ENCODE measurements around the gene TMEM61.

Gene TMEM61

GRCh38 chr1:55039342-55040082, 59.1 kb downstream of the TMEM61 start, which contains the start of gene PCSK9:
TSS of gene PCSK9 (plus strand) at chr1:55039548. CDS start at chr1:55039838, 290 bp downstream.
- DNase-seq (ENCODE audit: low read depth), result peak; percentile 34

DNA sequence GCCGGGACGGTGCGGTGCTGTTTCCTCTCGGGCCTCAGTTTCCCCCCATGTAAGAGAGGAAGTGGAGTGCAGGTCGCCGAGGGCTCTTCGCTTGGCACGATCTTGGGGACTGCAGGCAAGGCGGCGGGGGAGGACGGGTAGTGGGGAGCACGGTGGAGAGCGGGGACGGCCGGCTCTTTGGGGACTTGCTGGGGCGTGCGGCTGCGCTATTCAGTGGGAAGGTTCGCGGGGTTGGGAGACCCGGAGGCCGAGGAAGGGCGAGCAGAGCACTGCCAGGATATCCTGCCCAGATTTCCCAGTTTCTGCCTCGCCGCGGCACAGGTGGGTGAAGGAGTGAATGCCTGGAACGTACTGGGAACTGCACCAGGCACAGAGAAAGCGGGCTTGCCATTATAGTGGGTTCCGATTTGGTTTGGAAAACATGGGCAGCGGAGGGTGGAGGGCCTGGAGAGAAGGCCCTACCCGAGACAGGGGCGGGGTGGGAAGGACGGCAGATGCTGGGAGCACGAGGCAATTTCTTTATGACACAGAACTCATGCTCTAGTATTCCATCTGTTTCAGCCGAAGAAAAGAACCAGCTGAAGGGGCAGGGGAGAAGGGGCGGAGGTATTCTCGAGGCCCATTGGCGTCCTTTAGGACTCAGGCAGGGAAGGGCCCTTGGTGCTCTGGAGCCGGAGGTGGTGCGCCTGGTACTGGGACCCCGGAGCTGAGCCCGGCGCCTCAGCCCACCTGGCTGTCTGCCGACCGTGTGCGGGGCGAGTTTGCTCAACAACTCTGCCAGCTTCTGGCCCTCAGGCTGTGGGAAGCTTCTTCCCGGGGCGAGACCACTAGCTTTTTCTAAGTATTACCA, 59.9 kb downstream of the TMEM61 start:
- no peak for DNase-seq (ENCODE audit: low read depth)

DNA sequence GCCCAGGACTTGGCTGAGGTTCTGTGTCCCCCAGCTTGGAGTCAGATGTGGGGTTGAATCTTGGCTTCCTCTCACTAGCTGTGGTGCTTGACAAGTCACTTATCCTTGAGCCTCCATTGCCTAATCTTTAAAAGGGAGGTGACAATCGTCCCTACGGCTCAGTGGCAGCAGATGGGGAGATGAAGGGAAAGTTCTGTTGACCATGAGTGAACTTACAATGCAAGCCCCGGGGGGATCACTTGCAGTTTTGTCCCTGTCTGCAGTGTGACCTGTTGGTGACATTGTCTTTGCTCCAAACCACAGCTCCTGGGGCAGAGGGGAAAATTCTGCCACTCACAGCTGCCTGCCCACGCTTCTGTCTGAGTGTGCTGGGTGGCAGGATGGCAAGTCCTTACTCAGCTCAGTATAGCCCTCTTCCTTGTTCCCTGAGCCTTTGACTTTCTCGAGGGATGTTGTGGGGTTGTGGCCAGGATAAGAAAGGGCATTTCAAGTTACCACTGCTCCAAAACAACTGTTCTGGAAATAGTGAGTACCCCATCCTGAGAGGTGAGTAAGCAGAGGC, 60.6 kb downstream of the TMEM61 start:
- DNase-seq (ENCODE audit: low read depth), result no peak

DNA sequence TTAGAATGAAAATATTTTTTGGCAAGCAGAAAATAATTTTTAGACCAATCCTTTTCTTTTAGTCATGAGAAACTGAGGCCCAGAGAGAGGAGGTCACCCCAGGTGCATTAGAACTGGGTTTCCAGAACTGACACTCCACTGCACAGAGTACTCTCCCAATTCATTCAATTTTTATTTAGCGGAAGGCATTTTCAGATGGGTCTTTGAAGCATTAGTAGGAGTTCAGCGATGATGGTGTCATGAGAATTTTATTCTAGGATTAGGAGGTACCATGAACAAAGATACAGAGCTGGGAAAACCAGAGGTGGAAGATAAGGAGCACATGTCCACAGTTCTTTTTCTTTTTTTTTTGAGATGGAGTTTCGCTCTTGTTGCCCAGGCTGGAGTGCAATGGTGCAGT, 61.2 kb downstream of the TMEM61 start:
- no peak for DNase-seq (ENCODE audit: low read depth)
